Lower lobe of right lung (tissue), 2 donors: ENCODE measurements around the gene TFF1. TPM values are rescaled to one million over a fixed set of nuclear protein-coding genes. Genes with fewer than 3 reads are reported as not detected.

ENCODE experiments used
- ATAC-seq, 2 donors: fragments of 200-7000 bp; cut with Tn5 transposase; one replicate each; pipeline ENCODE4 v1.9.1; 2020 to 2022; ENCODE audit warnings: mild to moderate bottlenecking in 2 of 2, moderate library complexity in 2 of 2
- DNase-seq: peaks from one replicate; pipeline ENCODE4 v3.0.0-alpha.2; 2020
- H3K27ac ChIP-seq: fragments of 200-600 bp; one replicate; pipeline ENCODE4 v1.8.0; 2022
- H3K27me3 ChIP-seq: fragments of 200-600 bp; one replicate; pipeline ENCODE4 v1.8.0; 2022; ENCODE audit warnings: low read depth
- H3K36me3 ChIP-seq: fragments of 200-600 bp; one replicate; pipeline ENCODE4 v1.8.0; 2022; ENCODE audit warnings: mild to moderate bottlenecking
- H3K4me1 ChIP-seq: fragments of 200-600 bp; one replicate; pipeline ENCODE4 v1.8.0; 2022
- H3K4me3 ChIP-seq: fragments of 200-600 bp; one replicate; pipeline ENCODE4 v1.8.0; 2022; ENCODE audit warnings: mild to moderate bottlenecking
- H3K9me3 ChIP-seq: fragments of 200-600 bp; one replicate; pipeline ENCODE4 v1.8.0; 2022
- CTCF ChIP-seq: fragments of 200-600 bp; IDR thresholded peaks from one replicate; pipeline ENCODE4 v1.8.0; 2022; ENCODE audit warnings: antibody characterized with exemption, mild to moderate bottlenecking
- intact Hi-C: fragments of 100-400 bp; cut with DNase I; formaldehyde crosslinking; loops from one replicate; pipeline ENCODE4 v1.11.0; 2022
- total RNA-seq: library from RNA; stranded (reverse); fragmentation: NEBNext Ultra II Directional; extraction: Animal tissue kit (Norgen Biotek cat#: 25700); gene quantifications from one replicate; pipeline ENCODE4 v1.2.1, GENCODE V29; 2021
- donor health status: DM: no; HTN: yes; CAD: no; lungs with severe emphysema.

Gene TFF1
- total RNA-seq, 1 donor from 2014 or later, result not detected

DNA sequence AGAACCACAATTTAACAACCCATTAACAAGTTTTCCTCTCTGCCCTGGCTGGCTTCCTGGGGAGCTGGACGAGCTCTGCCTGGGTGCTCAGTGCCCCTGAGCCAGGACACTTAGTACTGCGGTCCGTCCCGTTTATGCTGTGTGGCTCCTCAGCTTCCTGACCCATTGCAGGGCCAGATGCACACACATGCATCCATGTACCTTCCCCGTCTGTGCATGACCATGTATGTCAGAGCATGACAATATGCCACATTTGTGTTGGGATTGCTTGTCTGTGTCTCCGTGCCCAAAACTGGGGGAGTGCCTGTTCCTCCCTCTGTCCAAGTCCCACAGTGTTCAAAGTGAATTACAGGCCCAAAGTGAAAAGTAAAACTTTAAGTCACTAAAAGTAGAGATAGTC, 41.4 kb downstream of the TFF1 start:
- H3K4me3 ChIP-seq, result no peak overlapping the region
- no peak overlapping the region for H3K27ac ChIP-seq
- ATAC-seq, result no peak
- DNase-seq, result no peak
- no peaks in the 10 kb centered on the region for H3K27me3 ChIP-seq
- no peaks in the 10 kb centered on the region for H3K36me3 ChIP-seq
- intact Hi-C loops, result no loop called here
- H3K4me1 ChIP-seq, result peaks cover 2% of the 10 kb centered on the region
- no peak for TF ChIP-seq CTCF
- H3K9me3 ChIP-seq, result no peaks in the 10 kb centered on the region

DNA sequence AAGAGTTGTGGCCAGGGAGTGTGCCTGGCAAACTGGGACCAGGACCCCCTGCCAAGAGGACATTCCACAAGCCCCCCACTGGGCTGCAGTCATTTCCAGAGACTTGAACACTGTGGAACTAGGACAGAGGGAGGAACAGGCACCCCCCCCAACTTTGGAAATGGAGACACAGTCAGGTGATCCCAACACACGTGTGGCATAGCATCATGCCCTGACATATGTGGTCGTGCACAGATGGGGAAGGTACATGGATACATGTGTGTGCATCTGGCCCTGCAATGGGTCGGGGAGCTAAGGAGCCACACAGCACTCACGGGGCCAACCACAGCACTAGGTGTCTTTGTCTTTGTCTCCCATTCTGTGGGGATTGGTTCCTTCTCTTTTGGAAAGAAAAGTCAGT, 44.5 kb downstream of the TFF1 start:
- H3K27me3 ChIP-seq, result no peaks in the 10 kb centered on the region
- DNase-seq (no peak), ATAC-seq (no peak)
- intact Hi-C loops, result no loop called here
- H3K36me3 ChIP-seq, result no peaks in the 10 kb centered on the region
- TF ChIP-seq CTCF, result no peak
- H3K4me1 ChIP-seq, result peaks cover 8% of the 10 kb centered on the region
- H3K9me3 ChIP-seq, result no peaks in the 10 kb centered on the region
- H3K4me3 ChIP-seq, result no peak overlapping the region
- H3K27ac ChIP-seq, result no peak overlapping the region

GRCh38 chr21:42321231-42321630, 45.1 kb downstream of the TFF1 start:
- no peaks in the 10 kb centered on the region for H3K36me3 ChIP-seq
- no peaks in the 10 kb centered on the region for H3K27me3 ChIP-seq
- H3K27ac ChIP-seq, result no peak overlapping the region
- intact Hi-C loops, result no loop called here
- DNase-seq (no peak), ATAC-seq (no peak)
- TF ChIP-seq CTCF, result no peak
- no peaks in the 10 kb centered on the region for H3K9me3 ChIP-seq
- H3K4me3 ChIP-seq, result no peak overlapping the region
- H3K4me1 ChIP-seq, result peaks cover 8% of the 10 kb centered on the region

- no peak for TF ChIP-seq CTCF
- ATAC-seq (no peak), DNase-seq (no peak)
- no peak overlapping the region for H3K4me3 ChIP-seq
- peaks cover 8% of the 10 kb centered on the region for H3K4me1 ChIP-seq
- intact Hi-C loops, result no loop called here
- no peaks in the 10 kb centered on the region for H3K27me3 ChIP-seq
- no peak overlapping the region for H3K27ac ChIP-seq
- H3K36me3 ChIP-seq, result no peaks in the 10 kb centered on the region
- no peaks in the 10 kb centered on the region for H3K9me3 ChIP-seq
These were observed 45.5 kb downstream of the TFF1 start for GRCh38 chr21:42320791-42321190.

- no peak overlapping the region for H3K27ac ChIP-seq
- DNase-seq (no peak), ATAC-seq (peak; percentile 42 to 63)
- intact Hi-C loops, result no loop called here
- H3K4me3 ChIP-seq, result no peak overlapping the region
- H3K4me1 ChIP-seq, result peaks cover 8% of the 10 kb centered on the region
- H3K27me3 ChIP-seq, result no peaks in the 10 kb centered on the region
- no peaks in the 10 kb centered on the region for H3K36me3 ChIP-seq
- no peak for TF ChIP-seq CTCF
- no peaks in the 10 kb centered on the region for H3K9me3 ChIP-seq
These were observed 46.3 kb downstream of the TFF1 start for GRCh38 chr21:42319851-42320572.
